SK-N-MC (cell line): ENCODE measurements around the gene SLC24A4.

Experiments used
- EZH2 ChIP-seq: fragments of 200-600 bp; sonication (generic); IDR thresholded peaks from one replicate; pipeline ENCODE4 v1.6.1; 2017; ENCODE audit warnings: antibody characterized with exemption
- FOXP2 ChIP-seq: optimal IDR thresholded peaks from 2 replicates; pipeline ENCODE3; 2011; ENCODE audit warnings: mild to moderate bottlenecking, moderate library complexity; ENCODE audit not compliant: insufficient read depth; ENCODE audit errors: extremely low read length, control extremely low read depth
- POLR2AphosphoS5 ChIP-seq: IDR thresholded peaks from 2 replicates; pipeline ENCODE4 v1.6.1; 2012; ENCODE audit warnings: mild to moderate bottlenecking, low read depth, low read length, borderline replicate concordance

DNA sequence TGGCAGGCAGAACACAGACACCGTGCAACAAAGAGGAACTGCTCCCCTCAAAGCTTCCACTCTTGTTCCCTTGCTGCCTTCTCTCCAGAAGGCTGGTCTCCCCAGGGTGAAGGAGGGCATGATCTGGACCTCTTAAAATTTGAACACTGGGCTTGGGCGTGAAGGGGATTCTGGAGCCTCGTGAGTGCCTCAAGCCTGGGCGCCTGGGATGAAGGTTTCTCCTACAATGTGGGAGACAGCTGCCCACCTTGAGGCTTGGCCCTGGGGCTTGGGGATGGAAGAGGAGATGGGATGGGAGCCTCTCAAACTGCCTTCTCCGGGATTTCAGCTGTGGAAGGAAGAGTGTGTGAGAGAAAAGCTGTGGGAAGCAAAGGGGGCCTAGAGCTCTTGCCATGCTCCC, 182.9 kb downstream of the SLC24A4 start:
- TF ChIP-seq POLR2AphosphoS5 (no peak), EZH2 (no peak), FOXP2 (no peak)
